Measurements from ENCODE around the gene HIVEP3.

HIVEP3 gene

DNA sequence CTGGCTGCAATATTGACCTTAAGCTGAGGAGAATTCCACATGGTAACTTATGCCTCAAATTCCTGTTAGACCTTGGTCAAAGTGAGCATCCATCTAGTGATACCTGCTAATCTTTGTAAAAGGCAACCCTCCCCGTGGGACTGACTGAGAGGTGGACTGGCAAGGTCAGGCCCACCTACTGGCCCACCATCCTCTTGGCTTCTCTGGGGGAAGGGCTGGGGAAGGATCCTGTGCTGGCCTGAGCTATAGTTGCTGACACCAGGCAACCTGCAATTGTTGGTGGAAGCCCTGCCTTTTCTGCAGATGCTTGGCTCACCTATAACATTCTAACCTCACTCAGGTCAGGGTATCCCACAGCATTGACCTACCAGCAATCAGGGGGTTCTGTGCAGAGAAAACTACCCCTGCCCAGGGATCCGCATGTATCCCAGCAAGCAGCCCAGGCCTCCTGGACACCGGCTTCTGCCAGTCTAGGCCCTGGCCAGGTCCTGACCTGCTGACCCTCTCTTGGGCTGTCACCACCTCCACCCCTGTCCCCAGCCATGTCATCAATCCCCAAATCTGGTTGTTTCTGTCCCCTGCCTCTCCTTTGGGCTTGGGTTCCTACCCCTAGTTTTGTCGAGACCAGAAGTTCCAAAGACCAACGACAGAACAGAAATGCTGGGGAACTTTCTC lies 326.1 kb downstream of the HIVEP3 start:
- DNase-seq = no peak

DNA sequence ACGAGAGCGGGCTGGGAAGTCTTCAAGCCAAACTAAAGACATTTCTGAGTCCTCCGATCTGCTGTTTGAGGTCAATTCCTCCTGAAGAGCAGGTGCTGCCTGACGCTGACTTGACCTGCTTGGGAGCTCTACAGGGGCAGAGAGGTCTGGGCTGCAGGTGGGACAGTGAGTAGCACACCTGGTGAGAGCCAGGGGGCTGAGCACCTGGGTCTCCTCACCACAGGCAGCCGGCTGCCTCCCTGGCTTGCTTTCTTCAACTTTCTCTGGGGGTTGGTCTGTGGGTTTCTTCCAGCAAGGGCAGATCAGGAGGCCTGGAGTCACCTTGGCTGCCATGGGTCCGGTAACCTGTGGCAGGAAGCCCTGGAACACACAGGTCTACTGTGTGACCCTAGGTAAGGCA lies 326.8 kb downstream of the HIVEP3 start:
- no peak for DNase-seq

DNA sequence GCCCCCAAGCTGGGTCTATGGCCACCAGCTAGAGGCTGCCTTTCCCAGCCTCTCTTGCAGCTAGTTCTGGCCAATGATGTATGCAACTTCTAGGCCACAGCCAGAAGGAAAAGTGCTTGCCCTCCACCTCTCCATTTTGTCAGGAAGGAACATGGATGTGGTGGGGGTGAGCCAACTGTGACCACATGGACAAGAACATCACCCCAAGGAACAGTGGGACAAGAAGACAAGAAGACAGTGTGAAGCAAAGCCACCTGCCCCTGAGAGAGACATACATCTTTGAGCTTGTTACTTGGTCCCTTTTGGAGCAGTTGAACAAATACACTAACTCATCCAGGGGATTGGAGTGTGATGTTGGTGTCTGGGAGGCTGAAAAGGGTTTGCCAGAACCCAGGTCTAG lies 328.4 kb downstream of the HIVEP3 start:
- no peak for DNase-seq

DNA sequence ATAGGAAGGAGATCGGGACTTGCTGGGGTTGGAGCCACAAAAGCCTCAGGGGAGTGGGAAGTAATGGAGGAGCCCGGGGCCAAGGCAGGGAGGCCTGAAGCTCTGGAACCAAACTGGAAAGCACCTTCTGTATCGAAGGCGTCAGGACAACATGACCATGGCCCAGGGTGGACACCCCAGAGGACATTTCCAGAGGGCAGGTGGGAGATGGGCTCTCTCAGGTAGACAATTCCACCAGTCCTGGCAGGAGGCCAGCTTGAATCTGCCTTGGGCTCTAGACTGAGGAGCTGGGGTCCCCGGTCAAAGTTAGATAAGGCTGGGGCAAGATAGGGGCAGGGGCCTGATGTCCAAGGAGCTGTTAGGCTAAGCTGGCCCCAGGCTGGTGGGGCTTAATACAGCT lies 329.3 kb downstream of the HIVEP3 start:
- DNase-seq = no peak

GRCh38 chr1:41588334-41588875 lies 330.3 kb downstream of the HIVEP3 start:
- no peak for DNase-seq

- no peak for DNase-seq
Measured at GRCh38 chr1:41587791-41588190, 330.9 kb downstream of the HIVEP3 start.

DNA sequence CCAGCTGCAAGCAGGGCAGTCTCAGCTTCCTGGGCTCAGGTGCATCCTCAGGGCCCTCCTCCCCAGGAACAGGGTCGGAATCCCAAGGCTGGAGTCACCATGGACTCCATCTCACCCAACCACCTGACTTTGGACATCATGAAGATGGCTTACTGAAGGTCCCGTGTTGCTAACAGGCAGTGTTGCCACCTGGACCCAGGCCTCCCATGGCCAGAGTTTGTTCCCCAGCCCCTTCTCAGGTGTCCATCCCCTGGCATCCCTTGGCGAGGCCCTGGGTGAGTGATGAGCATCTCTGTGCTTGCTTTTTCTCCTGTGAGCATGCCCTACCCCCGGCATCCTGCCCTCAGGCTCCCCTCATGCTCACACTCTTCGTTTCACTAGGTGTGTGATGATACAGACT lies 332.5 kb downstream of the HIVEP3 start:
- DNase-seq = no peak

- DNase-seq = no peak
Measured at GRCh38 chr1:41583658-41584547, 334.8 kb downstream of the HIVEP3 start.

DNA sequence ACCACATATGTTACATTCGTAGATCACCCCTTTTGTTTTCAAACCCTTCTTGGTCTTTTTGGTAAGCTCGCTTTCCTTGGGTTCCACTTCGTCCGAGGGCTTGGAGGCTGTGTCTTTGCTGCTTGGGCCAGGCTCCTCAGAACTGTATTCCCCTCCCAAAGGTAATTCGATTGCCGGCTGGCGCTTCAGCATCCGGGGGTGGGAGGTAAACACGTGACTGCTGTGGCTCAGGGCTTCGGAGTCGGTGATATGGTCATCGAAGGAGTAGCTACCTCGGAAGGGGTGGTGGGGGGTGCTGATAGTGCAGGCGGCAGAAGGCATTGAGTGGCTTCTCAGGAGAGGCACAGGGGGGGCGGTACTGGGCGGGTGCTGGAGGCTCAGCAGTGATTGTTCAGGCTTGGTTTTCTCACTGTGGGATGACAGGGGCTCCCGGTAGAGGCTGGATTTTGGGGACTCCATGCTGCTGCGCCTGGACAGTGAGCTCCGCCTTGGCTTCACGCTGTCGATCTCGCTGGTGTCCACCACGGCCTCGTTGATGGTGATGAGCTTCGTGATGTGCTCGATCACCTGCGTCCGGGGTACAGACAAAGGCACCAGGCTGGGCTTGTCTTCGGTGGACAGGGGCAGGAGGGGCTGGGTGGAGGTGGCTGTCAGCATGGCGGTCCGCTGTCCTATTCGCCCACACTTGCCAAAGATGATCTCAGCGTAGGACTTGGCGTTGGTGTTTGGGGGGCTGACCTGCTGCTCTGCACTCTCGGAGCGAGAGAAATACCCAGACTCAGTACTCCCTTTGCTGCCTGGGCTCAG lies 335.7 kb downstream of the HIVEP3 start:
- no peak for DNase-seq

DNA sequence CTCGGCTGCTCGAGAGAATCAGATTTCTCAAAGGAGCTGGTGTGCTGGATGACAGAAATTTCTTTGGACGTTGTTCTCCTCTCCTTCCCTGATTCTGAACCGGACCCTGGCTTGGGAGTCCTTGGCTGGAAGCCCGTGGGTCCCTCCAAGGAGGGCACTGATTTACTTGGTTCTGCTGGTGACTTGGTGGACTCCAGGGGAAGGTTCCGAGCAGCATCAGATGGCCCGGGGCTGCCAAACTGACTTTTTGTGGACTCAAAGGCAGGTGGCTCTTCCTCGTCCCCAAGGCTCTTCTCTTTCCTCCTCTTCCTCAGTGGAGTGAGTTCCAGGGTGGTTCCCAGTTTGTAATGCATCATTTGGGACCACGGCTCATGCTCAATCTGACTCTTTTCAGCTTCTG lies 336.4 kb downstream of the HIVEP3 start:
- DNase-seq = no peak

GRCh38 chr1:41582004-41582325 lies 336.8 kb downstream of the HIVEP3 start:
- no peak for DNase-seq

GRCh38 chr1:41581216-41582003 lies 337.3 kb downstream of the HIVEP3 start:
- DNase-seq = no peak

GRCh38 chr1:41580520-41581172 lies 338.1 kb downstream of the HIVEP3 start:
- DNase-seq = no peak

- DNase-seq = no peak
Measured at GRCh38 chr1:41580021-41580420, 338.7 kb downstream of the HIVEP3 start.

DNA sequence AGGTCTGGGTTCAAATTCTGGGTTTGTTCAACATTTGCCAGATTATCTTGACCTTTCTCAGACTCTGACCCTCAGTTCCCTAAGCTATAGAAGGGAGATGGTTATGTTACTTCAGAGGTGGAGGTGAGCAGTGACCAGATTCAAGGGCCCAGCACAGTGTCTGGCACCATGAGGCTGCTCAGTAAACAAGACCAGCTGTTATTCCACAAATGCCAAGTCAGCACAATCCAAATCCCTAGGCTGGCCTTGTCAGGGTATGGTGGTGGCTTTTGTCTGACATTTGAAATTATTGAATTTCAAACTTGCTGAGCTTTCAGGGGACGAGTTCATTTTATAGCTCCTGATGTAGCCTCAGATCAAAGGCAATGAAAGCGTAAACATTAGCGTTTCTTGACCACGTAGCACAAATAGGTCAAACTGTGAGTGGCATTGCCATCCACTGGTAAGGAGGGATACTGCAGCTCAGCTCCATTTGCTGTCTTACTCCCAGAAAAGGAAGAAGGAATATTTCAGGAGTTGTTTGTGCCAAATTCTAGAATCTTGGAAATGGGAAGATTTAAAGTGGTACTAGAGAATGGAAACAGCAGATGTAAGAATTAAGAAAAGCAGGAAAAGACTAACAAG lies 339.9 kb downstream of the HIVEP3 start:
- peak; percentile 24 for DNase-seq

- DNase-seq = no peak
Measured at GRCh38 chr1:41576620-41577019, 342.1 kb downstream of the HIVEP3 start.

- no peak for DNase-seq
Measured at GRCh38 chr1:41576206-41576605, 342.5 kb downstream of the HIVEP3 start.

- no peak for DNase-seq
Measured at GRCh38 chr1:41574842-41575241, 343.9 kb downstream of the HIVEP3 start.

- peak; percentile 82 for DNase-seq
Measured at GRCh38 chr1:41573785-41574713, 344.7 kb downstream of the HIVEP3 start.

- DNase-seq = no peak
Measured at GRCh38 chr1:41573194-41573593, 345.5 kb downstream of the HIVEP3 start.
